Endodermal cell (in vitro differentiated cells): ENCODE results near the gene CORO2B. TPM values are rescaled to one million over a fixed set of nuclear protein-coding genes. Genes with fewer than 3 reads are reported as not detected.

Source experiments
- DNase-seq: peaks from one replicate; pipeline ENCODE4 v3.0.0-alpha.2; 2017
- H3K27ac ChIP-seq: 2 replicates; pipeline ENCODE4 v1.5.1; 2013; ENCODE audit warnings: mild to moderate bottlenecking, low read depth, low read length, moderate library complexity
- H3K27me3 ChIP-seq: 2 replicates; pipeline ENCODE4 v1.6.1; 2013; ENCODE audit warnings: mild to moderate bottlenecking, low read length, moderate library complexity; ENCODE audit not compliant: insufficient read depth, control insufficient read depth, poor library complexity, severe bottlenecking
- H3K36me3 ChIP-seq: 2 replicates; pipeline ENCODE4 v1.7.0; 2013; ENCODE audit warnings: mild to moderate bottlenecking, low read length, moderate library complexity; ENCODE audit not compliant: control insufficient read depth, insufficient read depth
- H3K4me1 ChIP-seq: one replicate; pipeline ENCODE4 v1.7.0; 2013; ENCODE audit warnings: low read length; ENCODE audit not compliant: control insufficient read depth, insufficient read depth
- H3K4me3 ChIP-seq: 2 replicates; pipeline ENCODE4 v1.5.1; 2013; ENCODE audit warnings: mild to moderate bottlenecking, low read length, moderate library complexity
- H3K9ac ChIP-seq: 2 replicates; pipeline ENCODE4 v1.6.1; 2013; ENCODE audit warnings: mild to moderate bottlenecking, low read length, moderate library complexity; ENCODE audit not compliant: poor library complexity, severe bottlenecking; ENCODE audit errors: extremely low read depth
- H3K9me3 ChIP-seq: 2 replicates; pipeline ENCODE4 v1.6.1; 2013; ENCODE audit warnings: mild to moderate bottlenecking, low read length, moderate library complexity; ENCODE audit not compliant: control insufficient read depth
- H3K27ac Mint-ChIP-seq: 2 replicates; pipeline ENCODE4 v1.8.0; 2020; ENCODE audit warnings: mixed read lengths
- H3K27me3 Mint-ChIP-seq: 2 replicates; pipeline ENCODE4 v1.8.0; 2021; ENCODE audit warnings: mild to moderate bottlenecking, mixed read lengths; ENCODE audit not compliant: insufficient read depth
- H3K36me3 Mint-ChIP-seq: 2 replicates; pipeline ENCODE4 v1.8.0; 2020; ENCODE audit warnings: low read depth, mixed read lengths
- H3K4me1 Mint-ChIP-seq: 2 replicates; pipeline ENCODE4 v1.8.0; 2020; ENCODE audit warnings: mixed read lengths
- H3K4me3 Mint-ChIP-seq: 2 replicates; pipeline ENCODE4 v1.8.0; 2020; ENCODE audit warnings: mild to moderate bottlenecking, moderate library complexity, mixed read lengths
- H3K9me3 Mint-ChIP-seq: 2 replicates; pipeline ENCODE4 v1.8.0; 2020; ENCODE audit warnings: mild to moderate bottlenecking, mixed read lengths
- CTCF ChIP-seq: fragments of 200-600 bp; sonication (generic); conservative IDR thresholded peaks from 2 replicates; pipeline ENCODE4 v1.5.0; 2021; ENCODE audit warnings: antibody characterized with exemption, mild to moderate bottlenecking
- WGBS, 2 experiments: methylation state at CpG; one replicate each; pipeline versions ENCODE4 v1.1.5 to v1.1.7; 2013; ENCODE audit warnings: missing lambda C conversion rate in 2 of 2, mixed read lengths in 1 of 2; ENCODE audit not compliant: insufficient coverage in 1 of 2, insufficient read length in 1 of 2; 5-methylcytosine and 5-hydroxymethylcytosine counted together
- total RNA-seq, 2 donors: library from RNA; stranded (reverse); fragmentation: NEBNext Ultra II Directional in 1 of 2; extraction: Animal tissue kit (Norgen Biotek cat#: 25700) in 1 of 2; gene quantifications; 2 replicates in 1 of 2; 3 replicates in 1 of 2; pipeline ENCODE4 v1.2.1, GENCODE V29; 2021

The CORO2B gene
- total RNA-seq, 2 donors from 2014 or later: 1.1 to 1.2 TPM

- Histone ChIP-seq H3K27me3 (peaks cover 22% of the 10 kb centered on the region), H3K4me1 (peaks cover 3% of the 10 kb centered on the region), H3K27ac (no peak overlapping the region), H3K36me3 (no peaks in the 10 kb centered on the region), H3K9ac (peak overlapping the region; percentile 33), H3K9me3 (no peaks in the 10 kb centered on the region), H3K4me3 (peak overlapping the region; percentile 77)
- WGBS, 2 experiments: 24 to 47% methylated on average over 21 to 30 of the region's 30 CpGs
- Mint-ChIP-seq H3K27me3 (peaks cover 43% of the 10 kb centered on the region), H3K9me3 (no peaks in the 10 kb centered on the region), H3K4me1 (peaks cover 11% of the 10 kb centered on the region), H3K36me3 (no peaks in the 10 kb centered on the region), H3K4me3 (peak overlapping the region; percentile 68), H3K27ac (peak overlapping the region; percentile 69)
- DNase-seq: peak; percentile 63
- TF ChIP-seq CTCF: no peak
Observed at GRCh38 chr15:68558318-68559305, 20.2 kb upstream of the CORO2B start.

GRCh38 chr15:68559345-68560310 lies 19.2 kb upstream of the CORO2B start:
- H3K9ac ChIP-seq: peak overlapping the region; percentile 33
- peak overlapping the region; percentile 69 for H3K27ac Mint-ChIP-seq
- peak overlapping the region; percentile 77 for H3K4me3 ChIP-seq
- H3K36me3 Mint-ChIP-seq: no peaks in the 10 kb centered on the region
- peak; percentile 97 for DNase-seq
- H3K9me3 ChIP-seq: no peaks in the 10 kb centered on the region
- H3K4me1 ChIP-seq: peaks cover 3% of the 10 kb centered on the region
- H3K4me1 Mint-ChIP-seq: peaks cover 11% of the 10 kb centered on the region
- no peak overlapping the region for H3K27ac ChIP-seq
- no peaks in the 10 kb centered on the region for H3K9me3 Mint-ChIP-seq
- H3K4me3 Mint-ChIP-seq: peak overlapping the region; percentile 68
- 8 to 13% methylated on average over 18 to 54 of the region's 54 CpGs for WGBS, 2 experiments
- peaks cover 22% of the 10 kb centered on the region for H3K27me3 ChIP-seq
- H3K27me3 Mint-ChIP-seq: peaks cover 43% of the 10 kb centered on the region
- H3K36me3 ChIP-seq: no peaks in the 10 kb centered on the region
- TF ChIP-seq CTCF: peak; percentile 99

- WGBS, 2 experiments: 86 to 94% methylated on average over 9 to 13 of the region's 13 CpGs
- no peaks in the 10 kb centered on the region for H3K9me3 ChIP-seq
- Mint-ChIP-seq H3K27ac (no peak overlapping the region), H3K36me3 (no peaks in the 10 kb centered on the region), H3K4me3 (peak overlapping the region; percentile 68), H3K4me1 (peaks cover 11% of the 10 kb centered on the region), H3K27me3 (peaks cover 42% of the 10 kb centered on the region), H3K9me3 (no peaks in the 10 kb centered on the region)
- H3K27ac ChIP-seq: no peak overlapping the region
- no peak for TF ChIP-seq CTCF
- no peaks in the 10 kb centered on the region for H3K36me3 ChIP-seq
- peaks cover 22% of the 10 kb centered on the region for H3K27me3 ChIP-seq
- peaks cover 3% of the 10 kb centered on the region for H3K4me1 ChIP-seq
- DNase-seq: peak; percentile 50
- H3K4me3 ChIP-seq: no peak overlapping the region
- H3K9ac ChIP-seq: no peak overlapping the region
Observed at GRCh38 chr15:68560501-68561113, 18.2 kb upstream of the CORO2B start.
